ENCODE data around the gene MID1IP1. TPM values are rescaled to one million over a fixed set of nuclear protein-coding genes. Genes with fewer than 3 reads are reported as not detected.
A peak's percentile ranks its signal among the peaks of the same experiment; 100 is the strongest.

MID1IP1 gene
- total and polyA plus RNA-seq, 2 of the 13 experiments (the other 11 are each of a cell fraction or from before 2014, with no cell fraction given), result 35.7 to 36.1 TPM

DNA sequence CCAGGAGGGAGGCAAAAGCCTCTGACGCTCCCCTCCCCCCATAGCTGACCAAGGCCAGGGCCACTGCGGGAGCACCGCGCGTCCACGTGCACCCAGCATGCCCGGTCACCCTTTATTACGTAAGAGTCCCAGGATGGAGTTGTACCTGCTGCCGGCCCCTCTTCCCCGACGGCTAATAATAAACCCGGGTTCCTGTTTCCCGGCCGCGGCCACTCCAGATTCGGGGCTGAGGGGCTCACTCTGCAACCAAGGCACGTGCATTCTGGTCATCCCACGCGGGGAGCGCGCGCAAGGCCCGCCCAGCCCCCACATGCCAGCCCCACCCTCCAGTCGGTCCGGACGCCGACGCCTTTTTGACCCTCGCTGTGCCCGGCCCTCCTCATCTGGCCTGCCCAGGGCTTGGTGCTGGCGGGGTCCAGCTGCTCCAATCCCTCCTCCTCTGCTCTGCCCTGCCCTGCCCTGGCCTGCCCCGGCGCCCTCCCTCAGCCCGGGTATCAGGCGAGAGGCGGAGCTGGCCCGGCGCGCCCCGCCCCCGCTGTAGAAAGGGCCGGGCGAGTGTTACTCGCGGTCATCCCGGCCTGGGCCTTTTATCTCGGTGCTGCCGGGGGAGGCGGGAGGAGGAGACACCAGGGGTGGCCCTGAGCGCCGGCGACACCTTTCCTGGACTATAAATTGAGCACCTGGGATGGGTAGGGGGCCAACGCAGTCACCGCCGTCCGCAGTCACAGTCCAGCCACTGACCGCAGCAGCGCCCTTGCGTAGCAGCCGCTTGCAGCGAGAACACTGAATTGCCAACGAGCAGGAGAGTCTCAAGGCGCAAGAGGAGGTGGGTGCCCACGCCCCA, 2.6 kb downstream of the MID1IP1 start (continued):
- TF ChIP-seq ZSCAN5A (CRISPR knock-in tag; IDR thresholded peaks at IDR 0.05; ENCODE audit: borderline replicate concordance) (0 out of 2 replicates have a peak, but pooled peaks have one; percentile 71), TARDBP (CRISPR knock-in tag; IDR thresholded peaks at IDR 0.05) (peak; percentile 57; the same call in 1 of the 2 replicates), ZBTB25 (CRISPR knock-in tag; IDR thresholded peaks at IDR 0.05) (no peak), ZNF468 (CRISPR knock-in tag; IDR thresholded peaks at IDR 0.05) (no peak), SUZ12 (IDR thresholded peaks at IDR 0.05; ENCODE audit: low read depth, low read length) (no peak), MTERF4 (CRISPR knock-in tag; IDR thresholded peaks at IDR 0.05) (no peak), ZNF446 (CRISPR knock-in tag; IDR thresholded peaks at IDR 0.05) (no peak), ZFAT (CRISPR knock-in tag; conservative IDR thresholded peaks at IDR 0.05) (no peak), ZBTB43 (CRISPR knock-in tag; conservative IDR thresholded peaks at IDR 0.05) (0 out of 2 replicates have a peak, but pooled peaks have one; percentile 16), PLSCR1 (CRISPR knock-in tag; IDR thresholded peaks at IDR 0.05; ENCODE audit: borderline replicate concordance) (no peak), MEIS2 (CRISPR knock-in tag; IDR thresholded peaks at IDR 0.05) (no peak), TAF1 (CRISPR knock-in tag; IDR thresholded peaks at IDR 0.05) (peak; percentile 88), RBM22 (optimal IDR thresholded peaks at IDR 0.05; ENCODE audit: low read length) (no peak), ZFP36L1 (CRISPR knock-in tag; IDR thresholded peaks at IDR 0.05) (0 out of 2 replicates have a peak, but pooled peaks have one; percentile 46), RARA (CRISPR knock-in tag; IDR thresholded peaks at IDR 0.05) (peak; percentile 85), ZNF510 (CRISPR knock-in tag; IDR thresholded peaks at IDR 0.05; ENCODE audit: low read depth) (0 out of 2 replicates have a peak, but pooled peaks have one; percentile 37), NR2F6 (IDR thresholded peaks at IDR 0.05) (peak; percentile 69), NR2F6 (CRISPR knock-in tag; IDR thresholded peaks at IDR 0.05) (peak; percentile 68; the same call in 1 of the 2 replicates), SMAD9 (CRISPR knock-in tag; IDR thresholded peaks at IDR 0.05) (no peak)
- TF ChIP-seq, protein P1, sequence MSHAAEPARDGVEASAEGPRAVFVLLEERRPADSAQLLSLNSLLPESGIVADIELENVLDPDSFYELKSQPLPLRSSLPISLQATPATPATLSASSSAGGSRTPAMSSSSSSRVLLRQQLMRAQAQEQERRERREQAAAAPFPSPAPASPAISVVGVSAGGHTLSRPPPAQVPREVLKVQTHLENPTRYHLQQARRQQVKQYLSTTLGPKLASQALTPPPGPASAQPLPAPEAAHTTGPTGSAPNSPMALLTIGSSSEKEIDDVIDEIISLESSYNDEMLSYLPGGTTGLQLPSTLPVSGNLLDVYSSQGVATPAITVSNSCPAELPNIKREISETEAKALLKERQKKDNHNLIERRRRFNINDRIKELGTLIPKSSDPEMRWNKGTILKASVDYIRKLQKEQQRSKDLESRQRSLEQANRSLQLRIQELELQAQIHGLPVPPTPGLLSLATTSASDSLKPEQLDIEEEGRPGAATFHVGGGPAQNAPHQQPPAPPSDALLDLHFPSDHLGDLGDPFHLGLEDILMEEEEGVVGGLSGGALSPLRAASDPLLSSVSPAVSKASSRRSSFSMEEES (CRISPR knock-in tag; IDR thresholded peaks at IDR 0.05), result peak; percentile 64; the same call in 1 of the 2 replicates
- TF ChIP-seq, protein P2, sequence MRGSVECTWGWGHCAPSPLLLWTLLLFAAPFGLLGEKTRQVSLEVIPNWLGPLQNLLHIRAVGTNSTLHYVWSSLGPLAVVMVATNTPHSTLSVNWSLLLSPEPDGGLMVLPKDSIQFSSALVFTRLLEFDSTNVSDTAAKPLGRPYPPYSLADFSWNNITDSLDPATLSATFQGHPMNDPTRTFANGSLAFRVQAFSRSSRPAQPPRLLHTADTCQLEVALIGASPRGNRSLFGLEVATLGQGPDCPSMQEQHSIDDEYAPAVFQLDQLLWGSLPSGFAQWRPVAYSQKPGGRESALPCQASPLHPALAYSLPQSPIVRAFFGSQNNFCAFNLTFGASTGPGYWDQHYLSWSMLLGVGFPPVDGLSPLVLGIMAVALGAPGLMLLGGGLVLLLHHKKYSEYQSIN (CRISPR knock-in tag; IDR thresholded peaks at IDR 0.05; ENCODE audit: borderline replicate concordance), result no peak
